ENCODE data around the gene CALD1. TPM values are rescaled to one million over a fixed set of nuclear protein-coding genes. Genes with fewer than 3 reads are reported as not detected.

Gene CALD1
- total RNA-seq, 1 experiment from 2014 or later = 53.1 TPM

DNA sequence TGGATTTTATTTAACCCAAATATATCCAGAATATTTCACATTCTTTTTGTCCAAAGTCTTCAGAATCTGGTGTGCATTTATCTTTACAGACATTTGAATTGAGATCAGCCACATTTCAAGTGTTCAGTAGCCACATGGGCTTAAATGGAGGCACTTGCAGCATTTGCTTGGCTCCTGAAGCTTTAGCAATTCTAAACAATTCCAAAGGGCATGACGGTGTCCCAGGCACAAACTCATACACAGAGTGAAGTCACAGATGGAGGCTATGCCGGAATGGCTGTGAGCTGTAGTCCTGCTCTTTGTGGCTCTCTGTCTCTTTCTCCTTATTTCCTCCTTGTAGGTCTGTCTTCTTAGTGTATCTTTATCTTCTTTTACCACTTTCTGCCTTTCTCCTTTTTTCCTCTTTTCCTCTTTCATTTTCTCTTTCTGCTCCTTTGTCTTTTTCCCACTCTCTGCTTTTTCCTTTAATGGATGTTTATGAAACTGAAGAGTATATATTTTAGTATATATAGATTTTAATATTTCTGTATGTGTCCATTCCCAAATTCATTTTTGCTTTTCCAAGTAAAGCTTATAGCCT lies 214.5 kb downstream of the CALD1 start:
- no peak overlapping the region for H3K4me3 ChIP-seq
- DNase-seq = no peak

DNA sequence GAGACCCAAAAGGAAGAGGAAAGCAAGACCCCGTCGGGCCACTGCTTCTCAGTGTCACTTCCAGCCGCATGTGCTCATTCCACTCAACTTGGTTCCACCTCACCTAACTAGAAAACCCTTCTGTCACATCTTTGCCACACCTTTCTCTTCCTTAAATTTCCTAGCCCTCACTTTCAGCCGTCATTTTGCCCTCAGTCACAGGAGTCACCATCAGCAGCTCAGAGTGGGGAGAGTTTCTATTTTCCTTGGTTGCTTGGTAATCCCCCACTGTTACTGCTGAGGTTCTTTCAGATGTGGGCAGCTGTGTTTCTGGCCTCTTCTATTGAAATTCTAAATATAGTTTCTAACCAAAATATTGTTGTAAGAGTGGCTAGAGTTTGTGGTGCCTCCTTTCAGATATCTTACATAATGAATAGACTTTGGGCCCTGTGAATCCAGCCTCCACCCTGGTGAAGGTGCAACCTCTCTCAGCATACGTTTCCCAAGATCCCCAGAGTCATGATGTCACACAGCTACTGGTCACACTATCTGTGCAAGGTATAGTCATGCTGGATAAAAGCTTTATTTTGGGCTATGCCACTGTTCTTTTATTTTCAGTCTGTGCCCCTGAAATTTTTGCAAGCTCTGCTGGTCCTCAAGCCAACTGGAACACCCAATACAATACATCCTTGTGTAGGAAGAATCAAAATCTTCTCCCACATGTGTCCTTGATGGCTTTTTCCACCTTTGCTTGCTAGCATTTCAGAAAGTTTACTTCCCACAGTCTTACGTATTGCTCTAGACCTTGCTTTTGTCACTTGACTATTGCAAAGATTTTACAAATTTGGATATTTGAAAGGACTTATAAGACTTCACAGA lies 216.0 kb downstream of the CALD1 start:
- no peak for DNase-seq
- no peaks in the 10 kb centered on the region for H3K9me3 ChIP-seq
- H3K4me3 ChIP-seq = no peak overlapping the region
- H3K27me3 ChIP-seq = no peaks in the 10 kb centered on the region
- H3K36me3 ChIP-seq = no peaks in the 10 kb centered on the region; the same call in 1 of the 2 replicates

More for the DNA sequence above, 214.5 kb downstream of the CALD1 start:
- Histone ChIP-seq H3K9me3 (no peaks in the 10 kb centered on the region), H3K36me3 (peaks cover 2% of the 10 kb centered on the region; the same call in 1 of the 2 replicates), H3K27me3 (no peaks in the 10 kb centered on the region)

GRCh38 chr7:134996097-134996550 lies 216.7 kb downstream of the CALD1 start:
- Histone ChIP-seq H3K27me3 (no peaks in the 10 kb centered on the region), H3K36me3 (no peaks in the 10 kb centered on the region; the same call in 1 of the 2 replicates), H3K4me3 (no peak overlapping the region), H3K9me3 (no peaks in the 10 kb centered on the region)
- no peak for DNase-seq

GRCh38 chr7:134997214-134997885 lies 217.9 kb downstream of the CALD1 start:
- H3K36me3 ChIP-seq = no peaks in the 10 kb centered on the region; the same call in 1 of the 2 replicates
- no peak overlapping the region for H3K4me3 ChIP-seq
- no peaks in the 10 kb centered on the region for H3K27me3 ChIP-seq
- no peak for DNase-seq
- no peaks in the 10 kb centered on the region for H3K9me3 ChIP-seq

- no peak overlapping the region for H3K4me3 ChIP-seq
- no peak for DNase-seq
- no peaks in the 10 kb centered on the region; the same call in 1 of the 2 replicates for H3K36me3 ChIP-seq
- no peaks in the 10 kb centered on the region for H3K27me3 ChIP-seq
- H3K9me3 ChIP-seq = no peaks in the 10 kb centered on the region
Measured at GRCh38 chr7:134999136-134999535, 219.7 kb downstream of the CALD1 start.

DNA sequence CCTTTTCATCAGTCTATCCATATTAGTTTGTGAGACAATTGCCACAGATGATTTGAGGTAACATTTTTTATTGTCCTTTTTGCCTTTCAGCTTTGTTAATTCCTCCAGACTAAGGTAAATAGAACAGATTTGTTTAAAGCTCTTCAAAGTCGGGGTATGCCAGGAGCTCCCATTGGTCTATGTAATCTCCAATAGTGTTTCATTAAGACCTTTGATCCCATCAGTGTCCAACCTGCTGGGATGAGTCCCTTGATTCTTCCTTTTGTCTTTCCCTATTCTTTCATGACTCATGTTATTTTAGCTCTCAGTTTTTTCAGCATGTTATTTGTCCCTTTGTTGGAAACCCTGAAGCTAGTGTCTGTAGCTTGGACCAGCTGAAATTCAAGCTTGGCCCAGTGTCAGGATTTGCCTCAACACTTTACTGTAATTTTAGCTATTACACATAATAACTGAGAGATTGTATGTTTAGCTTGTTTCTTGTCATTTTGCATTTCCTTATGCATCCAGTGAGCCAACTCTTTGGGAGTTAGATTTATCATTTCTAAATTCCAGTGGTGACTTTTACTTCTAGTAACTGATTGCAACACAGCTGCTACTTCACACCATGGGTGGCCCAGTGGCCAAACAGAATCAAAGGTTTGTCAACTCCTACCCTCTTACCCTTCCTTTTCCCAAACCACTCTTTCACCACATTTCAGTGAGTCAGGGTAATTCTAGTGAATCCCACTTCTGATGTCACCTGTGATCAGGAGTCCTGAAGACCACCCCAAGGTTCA lies 222.1 kb downstream of the CALD1 start:
- Histone ChIP-seq H3K27me3 (no peaks in the 10 kb centered on the region), H3K36me3 (no peaks in the 10 kb centered on the region; the same call in 1 of the 2 replicates), H3K4me3 (no peak overlapping the region), H3K9me3 (no peaks in the 10 kb centered on the region)
- DNase-seq = no peak

DNA sequence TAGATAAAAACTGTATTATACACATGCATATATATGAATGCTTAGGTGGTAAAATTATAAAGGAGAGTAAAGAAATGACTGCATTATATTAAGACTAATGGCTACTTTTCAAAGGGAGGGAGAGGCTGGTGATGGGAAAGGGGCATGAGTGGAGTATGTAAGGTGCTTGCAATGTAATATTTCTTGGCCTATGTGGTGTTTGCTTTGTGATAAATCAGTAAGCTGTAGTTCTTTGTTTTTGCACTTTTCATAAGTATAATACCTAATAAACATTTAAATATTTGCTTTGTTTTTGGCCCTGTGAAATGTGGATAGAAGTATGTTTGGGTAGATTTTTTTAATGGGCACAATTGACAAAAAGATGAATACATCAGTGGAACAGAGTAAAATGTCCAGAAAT lies 232.8 kb downstream of the CALD1 start:
- no peak for DNase-seq
- no peak overlapping the region for H3K4me3 ChIP-seq
- no peaks in the 10 kb centered on the region for H3K9me3 ChIP-seq
- no peaks in the 10 kb centered on the region for H3K36me3 ChIP-seq
- H3K27me3 ChIP-seq = no peaks in the 10 kb centered on the region

Other genes with a start within 250 kb of the CALD1 start
- gene AKR1B15, start 230.5 kb upstream of the CALD1 start, total RNA-seq (2014; rRNA removed; shearing (Covaris generic); ENCODE audit: low replicate concordance) = not detected in 2 replicates
- 8.7 and 9.6 TPM in 2 replicates for gene BPGM, start 132.8 kb upstream of the CALD1 start, total RNA-seq (2014; rRNA removed; shearing (Covaris generic); ENCODE audit: low replicate concordance)
- 0.40 TPM in 1 of 2 replicates, not detected in the other for gene AGBL3, start 206.9 kb downstream of the CALD1 start, total RNA-seq (2014; rRNA removed; shearing (Covaris generic); ENCODE audit: low replicate concordance)

Data from MG63 (cell line).